ENCODE measurements around the gene PLEKHA7.
"Not testable (repeated sequence)": the region's sequence is repeated elsewhere in the genome, so short reads cannot be mapped to it uniquely, and the experiment has no call there.

The PLEKHA7 gene, protein sequence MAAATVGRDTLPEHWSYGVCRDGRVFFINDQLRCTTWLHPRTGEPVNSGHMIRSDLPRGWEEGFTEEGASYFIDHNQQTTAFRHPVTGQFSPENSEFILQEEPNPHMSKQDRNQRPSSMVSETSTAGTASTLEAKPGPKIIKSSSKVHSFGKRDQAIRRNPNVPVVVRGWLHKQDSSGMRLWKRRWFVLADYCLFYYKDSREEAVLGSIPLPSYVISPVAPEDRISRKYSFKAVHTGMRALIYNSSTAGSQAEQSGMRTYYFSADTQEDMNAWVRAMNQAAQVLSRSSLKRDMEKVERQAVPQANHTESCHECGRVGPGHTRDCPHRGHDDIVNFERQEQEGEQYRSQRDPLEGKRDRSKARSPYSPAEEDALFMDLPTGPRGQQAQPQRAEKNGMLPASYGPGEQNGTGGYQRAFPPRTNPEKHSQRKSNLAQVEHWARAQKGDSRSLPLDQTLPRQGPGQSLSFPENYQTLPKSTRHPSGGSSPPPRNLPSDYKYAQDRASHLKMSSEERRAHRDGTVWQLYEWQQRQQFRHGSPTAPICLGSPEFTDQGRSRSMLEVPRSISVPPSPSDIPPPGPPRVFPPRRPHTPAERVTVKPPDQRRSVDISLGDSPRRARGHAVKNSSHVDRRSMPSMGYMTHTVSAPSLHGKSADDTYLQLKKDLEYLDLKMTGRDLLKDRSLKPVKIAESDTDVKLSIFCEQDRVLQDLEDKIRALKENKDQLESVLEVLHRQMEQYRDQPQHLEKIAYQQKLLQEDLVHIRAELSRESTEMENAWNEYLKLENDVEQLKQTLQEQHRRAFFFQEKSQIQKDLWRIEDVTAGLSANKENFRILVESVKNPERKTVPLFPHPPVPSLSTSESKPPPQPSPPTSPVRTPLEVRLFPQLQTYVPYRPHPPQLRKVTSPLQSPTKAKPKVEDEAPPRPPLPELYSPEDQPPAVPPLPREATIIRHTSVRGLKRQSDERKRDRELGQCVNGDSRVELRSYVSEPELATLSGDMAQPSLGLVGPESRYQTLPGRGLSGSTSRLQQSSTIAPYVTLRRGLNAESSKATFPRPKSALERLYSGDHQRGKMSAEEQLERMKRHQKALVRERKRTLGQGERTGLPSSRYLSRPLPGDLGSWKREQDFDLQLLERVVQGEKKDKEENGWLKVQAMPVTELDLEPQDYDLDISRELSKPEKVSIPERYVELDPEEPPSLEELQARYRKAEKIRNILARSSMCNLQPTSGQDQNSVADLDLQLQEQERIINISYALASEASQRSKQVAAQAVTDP

DNA sequence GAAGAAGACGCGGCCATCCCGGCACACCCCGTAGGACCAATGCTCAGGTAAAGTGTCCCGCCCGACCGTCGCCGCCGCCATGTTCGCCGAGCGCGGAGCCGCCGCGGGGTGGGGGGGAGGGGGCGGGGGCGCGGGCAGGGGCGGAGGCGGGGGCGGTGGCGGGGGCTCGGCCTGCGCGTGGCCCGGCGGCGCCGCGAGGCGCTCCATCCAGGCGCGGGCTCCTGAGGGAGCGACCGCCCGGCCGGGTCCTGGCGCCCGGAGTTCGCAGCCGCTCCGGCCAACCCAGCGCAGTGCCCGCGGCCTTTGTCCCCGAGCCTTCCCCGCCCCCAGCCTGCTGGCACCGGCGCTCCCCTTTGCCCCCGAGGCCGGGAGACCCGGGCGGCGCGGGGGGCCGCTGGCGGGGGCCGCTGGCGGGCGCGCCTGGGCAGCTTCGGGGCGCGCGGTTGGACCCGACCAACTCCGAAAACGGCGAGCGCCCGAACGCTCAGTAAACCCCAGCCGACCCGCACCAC, at the start of gene PLEKHA7:
TSS of gene PLEKHA7 (minus strand) at position 94 of the 512 bp plus-strand sequence. CDS start at position 81, 13 bp downstream.
- no peak for DNase-seq

GRCh38 chr11:17063171-17064002, 49.2 kb upstream of the PLEKHA7 start:
- peak in 1 of 2 experiments; percentile 12 for DNase-seq

GRCh38 chr11:17051146-17051545, 36.9 kb upstream of the PLEKHA7 start:
- not testable (repeated sequence) for DNase-seq

- not testable (repeated sequence) for DNase-seq
Observed at GRCh38 chr11:17048491-17048890, 34.3 kb upstream of the PLEKHA7 start.

DNA sequence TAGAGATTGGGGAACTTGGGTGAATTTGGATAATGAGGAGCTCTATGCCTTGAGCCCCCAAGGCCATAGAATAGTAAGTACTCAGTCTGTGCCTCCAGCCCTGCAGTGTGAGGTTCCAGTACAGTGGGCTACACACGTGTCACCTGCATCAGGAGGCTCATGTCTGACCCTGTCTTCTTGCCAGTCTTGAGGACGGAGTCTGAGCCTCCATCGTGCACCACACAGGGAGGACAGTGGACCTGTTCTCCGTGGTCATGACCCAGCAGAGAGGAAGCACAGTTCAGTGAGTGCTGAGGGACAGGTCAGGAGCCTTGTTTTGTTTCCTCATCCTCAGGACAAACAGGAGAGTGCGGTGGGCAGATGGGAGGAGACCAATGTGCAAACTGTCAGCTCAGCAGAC, 32.5 kb upstream of the PLEKHA7 start:
- DNase-seq = no peak

- no peak for DNase-seq
Observed at GRCh38 chr11:17036666-17037658, 22.7 kb upstream of the PLEKHA7 start.

GRCh38 chr11:17034027-17034426, 19.8 kb upstream of the PLEKHA7 start:
- DNase-seq = not testable (repeated sequence)

DNA sequence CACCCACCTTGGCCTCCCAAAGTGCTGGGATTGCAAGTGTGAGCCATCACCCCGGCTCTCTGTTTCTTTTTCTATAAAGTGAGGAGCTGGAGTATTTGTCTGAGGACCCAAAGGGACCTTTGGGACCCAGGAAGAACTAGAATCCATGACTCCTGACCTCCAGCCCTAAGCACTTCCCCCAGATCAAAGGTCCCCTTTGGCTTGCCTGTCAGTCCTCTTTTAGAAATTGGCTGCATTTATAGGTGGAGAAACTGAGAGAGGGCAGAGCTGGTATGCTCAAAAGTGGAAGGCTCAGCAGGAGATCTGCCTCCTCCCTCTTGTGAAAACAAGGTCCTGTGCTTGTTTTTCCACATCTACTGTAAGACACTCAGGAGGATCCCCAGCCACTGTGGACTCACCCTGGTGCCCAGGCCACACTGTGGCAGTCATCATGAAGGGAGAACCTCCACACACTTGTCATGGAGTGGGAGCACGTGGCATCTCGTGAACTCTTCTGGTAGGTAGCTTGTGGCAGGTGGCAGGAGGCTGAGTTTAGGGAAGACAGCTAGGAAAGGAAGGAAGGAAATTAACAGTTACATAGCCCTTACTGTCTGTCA, 12.4 kb upstream of the PLEKHA7 start:
- DNase-seq = no peak

DNA sequence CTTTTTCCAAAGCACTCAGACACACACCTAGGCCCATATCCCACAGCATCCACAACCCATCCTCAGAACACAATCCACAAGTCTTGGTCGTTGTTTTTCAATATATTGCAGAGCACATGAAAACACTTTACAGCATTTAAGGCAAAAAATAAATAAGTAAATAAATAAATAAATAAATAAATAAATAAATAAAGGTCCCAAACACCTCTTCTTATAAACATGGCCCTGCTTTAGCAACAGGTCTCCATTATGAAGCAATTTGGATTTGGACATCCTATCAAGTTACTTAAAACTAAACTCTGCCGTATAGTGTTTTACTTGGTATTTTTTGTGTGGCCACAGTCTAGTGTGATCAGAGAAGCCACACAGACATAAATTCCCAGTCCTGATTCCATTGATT, 10.7 kb upstream of the PLEKHA7 start:
- DNase-seq = no peak

DNA sequence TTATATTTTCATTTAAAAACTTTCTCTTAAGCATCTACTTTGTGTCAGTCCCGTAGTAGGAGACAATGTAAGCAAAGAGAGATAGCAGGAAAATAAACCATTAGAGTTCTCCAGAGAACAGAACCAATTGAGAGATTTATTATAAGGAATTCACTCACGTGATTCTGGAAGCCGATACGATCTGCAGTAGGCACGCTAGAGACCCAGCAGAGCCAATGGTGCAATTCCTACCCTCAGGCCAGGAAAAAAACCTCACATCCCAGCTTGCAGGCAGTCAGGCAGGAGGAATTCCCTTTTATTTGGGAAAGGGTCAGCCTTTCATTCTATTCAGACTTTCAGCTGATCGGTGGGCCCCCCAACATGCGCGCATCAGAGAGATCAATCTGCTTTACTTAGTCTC, 7.3 kb upstream of the PLEKHA7 start:
- no peak for DNase-seq

DNA sequence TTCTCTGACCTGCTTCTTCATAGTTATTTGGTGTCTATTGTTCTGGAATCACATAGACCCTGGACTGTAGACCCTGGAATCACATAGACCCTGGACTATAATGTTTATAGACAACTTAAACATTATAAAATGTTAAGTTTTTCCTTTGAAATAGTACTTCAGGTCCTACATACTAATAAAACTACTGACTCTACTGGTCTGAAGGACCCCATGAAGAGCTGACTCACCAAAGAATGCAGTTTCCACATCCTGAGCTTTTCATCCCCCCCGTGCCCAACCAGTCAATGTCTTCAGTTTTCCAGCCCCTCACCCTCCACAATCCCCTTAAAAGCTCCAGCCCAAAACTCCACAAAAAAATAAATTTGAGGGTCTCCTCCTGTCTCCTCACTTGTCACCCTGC, 6.6 kb upstream of the PLEKHA7 start:
- DNase-seq = no peak

- no peak for DNase-seq
Observed at GRCh38 chr11:17019232-17019631, 5.0 kb upstream of the PLEKHA7 start.

DNA sequence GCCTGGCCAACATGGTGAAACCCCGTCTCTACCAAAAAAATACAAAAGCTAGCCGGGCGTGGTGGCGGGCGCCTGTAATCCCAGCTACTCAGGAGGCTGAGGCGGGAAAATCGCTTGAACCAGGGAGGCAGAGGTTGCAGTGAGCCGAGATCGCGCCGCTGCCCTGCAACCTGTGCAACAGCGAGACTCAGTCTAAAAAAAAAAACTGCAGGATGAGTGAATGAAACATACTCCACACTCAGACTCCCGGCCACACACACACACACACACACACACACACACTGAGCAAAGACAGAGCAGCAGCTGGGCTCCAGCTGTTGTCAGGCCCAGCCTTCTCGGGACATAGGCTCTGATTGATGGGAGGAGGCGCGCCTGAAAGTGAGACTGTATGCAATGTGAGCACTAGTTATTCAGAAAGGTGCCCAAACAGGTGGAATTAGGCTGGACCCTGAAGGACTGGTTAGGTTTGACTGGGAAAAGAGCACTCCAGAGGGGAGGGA, 1.5 kb upstream of the PLEKHA7 start:
- no peak for DNase-seq

DNA sequence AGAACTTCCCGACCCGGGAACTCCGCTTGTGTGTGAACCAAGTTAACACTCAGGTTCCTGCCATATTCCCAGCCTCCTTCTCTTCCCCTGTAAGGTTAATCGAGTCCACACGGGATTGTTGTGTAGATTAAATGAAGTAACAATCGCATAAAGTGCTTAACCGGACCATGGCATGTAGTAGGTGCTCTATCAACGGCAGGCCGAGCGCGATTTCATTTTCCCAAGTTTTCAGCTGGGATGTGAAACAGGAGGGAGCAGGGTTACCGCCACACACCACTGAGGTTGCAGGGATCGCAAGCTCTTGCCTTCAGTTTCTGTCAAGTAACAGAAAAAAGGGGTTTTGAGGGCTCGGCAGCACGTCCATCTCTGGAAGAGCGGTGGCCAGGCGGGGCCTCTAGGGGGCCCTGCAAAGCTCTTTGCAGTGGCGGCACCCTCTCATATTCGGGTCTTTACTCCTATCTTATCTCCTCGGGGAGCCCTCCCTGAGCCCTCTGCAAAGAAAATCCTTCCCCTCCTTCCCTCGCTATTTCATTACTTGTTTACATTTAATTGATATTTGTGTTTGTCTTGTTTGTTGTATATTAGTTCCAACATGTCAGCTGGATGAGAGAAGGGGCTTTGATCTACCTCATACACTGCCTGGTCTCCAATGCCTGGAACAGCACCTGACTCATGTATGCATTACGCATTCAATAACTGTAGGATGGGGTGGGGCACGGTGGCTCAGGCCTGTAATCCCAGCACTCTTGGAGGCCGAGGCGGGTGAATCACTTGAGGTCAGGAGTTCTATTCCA, 816 bp upstream of the PLEKHA7 start:
- no peak for DNase-seq

- DNase-seq = no peak
Observed at GRCh38 chr11:17013548-17014320, 480 bp downstream of the PLEKHA7 start.

- no peak for DNase-seq
Observed at GRCh38 chr11:17012712-17013547, 1.3 kb downstream of the PLEKHA7 start.

- DNase-seq = no peak
Observed at GRCh38 chr11:17012179-17012578, 2.0 kb downstream of the PLEKHA7 start.

Data from SHP77 (cell line).